Calu3 (cell line): Measurements from ENCODE around the gene TBCA. TPM values are rescaled to one million over a fixed set of nuclear protein-coding genes. Genes with fewer than 3 reads are reported as not detected.

Experiments
- BruUV-seq: library from RNA; stranded (reverse); fragments of 400-500 nt; replicated peaks from 2 replicates; lab custom pipeline; 2021; lab: Mats Ljungman, UMichigan
- CTCF ChIA-PET: fragments of 300-600 bp; sonication (Branson Sonifier 250); formaldehyde crosslinking; loops from one replicate; lab custom pipeline; 2022; ENCODE audit warnings: antibody characterized with exemption; lab: Charles Lee
- DNase-seq: peaks from one replicate; pipeline ENCODE4 v3.0.0; 2022
- H3K27ac Mint-ChIP-seq: one replicate; pipeline ENCODE4 v1.8.0; 2022; ENCODE audit warnings: mixed read lengths; ENCODE audit not compliant: unreplicated experiment
- H3K27me3 Mint-ChIP-seq: one replicate; pipeline ENCODE4 v1.8.0; 2022; ENCODE audit warnings: mixed read lengths; ENCODE audit not compliant: unreplicated experiment
- H3K36me3 Mint-ChIP-seq: one replicate; pipeline ENCODE4 v1.8.0; 2022; ENCODE audit warnings: mild to moderate bottlenecking, moderate library complexity, mixed read lengths; ENCODE audit not compliant: insufficient read depth, unreplicated experiment
- H3K4me1 Mint-ChIP-seq: one replicate; pipeline ENCODE4 v1.8.0; 2022; ENCODE audit warnings: mild to moderate bottlenecking, low read depth, mixed read lengths; ENCODE audit not compliant: unreplicated experiment
- H3K4me3 Mint-ChIP-seq: one replicate; pipeline ENCODE4 v1.8.0; 2022; ENCODE audit warnings: mild to moderate bottlenecking, low read depth, moderate library complexity, mixed read lengths; ENCODE audit not compliant: unreplicated experiment
- H3K9me3 Mint-ChIP-seq: one replicate; pipeline ENCODE4 v1.8.0; 2022; ENCODE audit warnings: low read depth, mixed read lengths; ENCODE audit not compliant: unreplicated experiment
- intact Hi-C: fragments of 100-400 bp; cut with micrococcal nuclease; formaldehyde crosslinking; loops from one replicate; pipeline ENCODE4 v1.10.0; 2022; ENCODE audit not compliant: unreplicated experiment
- total RNA-seq: library from RNA; stranded (reverse); gene quantifications from 2 replicates; pipeline ENCODE4 v1.2.3, GENCODE V29; 2022
- TF ChIP-seq, protein P1 (sequence below): fragments of 200-600 bp; IDR thresholded peaks from one replicate; pipeline ENCODE4 v1.8.0; 2022; ENCODE audit warnings: antibody characterized with exemption; ENCODE audit not compliant: unreplicated experiment

Gene TBCA
- total RNA-seq, 1 experiment from 2014 or later = 310 TPM

DNA sequence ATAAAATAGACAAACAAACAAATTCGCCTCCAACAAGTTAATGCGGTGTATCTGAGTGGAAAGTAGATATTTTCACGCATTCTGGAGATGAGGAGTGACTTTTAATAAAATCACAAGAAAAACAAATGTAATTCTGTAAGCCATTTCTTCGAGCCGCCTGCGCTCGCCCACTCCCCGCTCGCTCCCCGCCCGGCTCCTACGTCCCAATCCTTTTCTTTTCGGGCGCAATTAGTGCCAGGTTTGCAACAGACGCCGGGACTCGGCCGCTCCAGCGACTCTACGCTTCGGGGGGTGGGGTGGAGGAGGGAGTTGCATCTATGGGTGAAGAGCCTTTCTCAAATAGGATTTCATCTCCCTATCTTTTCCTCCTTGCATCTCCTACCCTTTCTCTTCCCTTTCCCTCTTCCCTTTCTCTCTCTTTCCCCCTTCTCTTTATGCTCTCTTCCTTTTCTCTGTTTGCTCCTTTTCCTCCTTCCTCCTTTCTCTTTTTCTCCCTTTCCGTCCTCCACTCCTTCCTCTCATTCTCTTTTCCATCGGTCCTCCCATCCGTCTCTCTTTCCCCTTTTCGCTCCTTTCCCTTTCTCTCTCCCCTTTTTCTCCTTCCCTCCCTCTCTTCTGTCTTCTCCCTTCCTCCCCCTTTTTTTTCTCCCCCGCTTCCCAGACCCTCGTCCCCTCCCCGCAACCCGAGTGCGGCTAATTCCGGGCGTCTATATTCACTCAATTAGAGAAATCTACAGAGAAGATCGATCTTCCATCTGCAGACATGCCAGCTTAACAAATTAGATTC lies 131.6 kb downstream of the TBCA start:
- Mint-ChIP-seq H3K9me3 (no peaks in the 10 kb centered on the region), H3K36me3 (no peaks in the 10 kb centered on the region), H3K4me3 (peak overlapping the region; percentile 49), H3K4me1 (no peaks in the 10 kb centered on the region), H3K27ac (no peak overlapping the region), H3K27me3 (peaks cover 96% of the 10 kb centered on the region)
- no TSS peak for BruUV-seq
- no peak for DNase-seq
- intact Hi-C loops = loop anchor here (10.0 kb wide), 1 partner anchor 360 kb away; no protein-coding TSS in a partner anchor
- TF ChIP-seq, protein P1, sequence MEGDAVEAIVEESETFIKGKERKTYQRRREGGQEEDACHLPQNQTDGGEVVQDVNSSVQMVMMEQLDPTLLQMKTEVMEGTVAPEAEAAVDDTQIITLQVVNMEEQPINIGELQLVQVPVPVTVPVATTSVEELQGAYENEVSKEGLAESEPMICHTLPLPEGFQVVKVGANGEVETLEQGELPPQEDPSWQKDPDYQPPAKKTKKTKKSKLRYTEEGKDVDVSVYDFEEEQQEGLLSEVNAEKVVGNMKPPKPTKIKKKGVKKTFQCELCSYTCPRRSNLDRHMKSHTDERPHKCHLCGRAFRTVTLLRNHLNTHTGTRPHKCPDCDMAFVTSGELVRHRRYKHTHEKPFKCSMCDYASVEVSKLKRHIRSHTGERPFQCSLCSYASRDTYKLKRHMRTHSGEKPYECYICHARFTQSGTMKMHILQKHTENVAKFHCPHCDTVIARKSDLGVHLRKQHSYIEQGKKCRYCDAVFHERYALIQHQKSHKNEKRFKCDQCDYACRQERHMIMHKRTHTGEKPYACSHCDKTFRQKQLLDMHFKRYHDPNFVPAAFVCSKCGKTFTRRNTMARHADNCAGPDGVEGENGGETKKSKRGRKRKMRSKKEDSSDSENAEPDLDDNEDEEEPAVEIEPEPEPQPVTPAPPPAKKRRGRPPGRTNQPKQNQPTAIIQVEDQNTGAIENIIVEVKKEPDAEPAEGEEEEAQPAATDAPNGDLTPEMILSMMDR = no peak
- CTCF ChIA-PET = no interaction called here

DNA sequence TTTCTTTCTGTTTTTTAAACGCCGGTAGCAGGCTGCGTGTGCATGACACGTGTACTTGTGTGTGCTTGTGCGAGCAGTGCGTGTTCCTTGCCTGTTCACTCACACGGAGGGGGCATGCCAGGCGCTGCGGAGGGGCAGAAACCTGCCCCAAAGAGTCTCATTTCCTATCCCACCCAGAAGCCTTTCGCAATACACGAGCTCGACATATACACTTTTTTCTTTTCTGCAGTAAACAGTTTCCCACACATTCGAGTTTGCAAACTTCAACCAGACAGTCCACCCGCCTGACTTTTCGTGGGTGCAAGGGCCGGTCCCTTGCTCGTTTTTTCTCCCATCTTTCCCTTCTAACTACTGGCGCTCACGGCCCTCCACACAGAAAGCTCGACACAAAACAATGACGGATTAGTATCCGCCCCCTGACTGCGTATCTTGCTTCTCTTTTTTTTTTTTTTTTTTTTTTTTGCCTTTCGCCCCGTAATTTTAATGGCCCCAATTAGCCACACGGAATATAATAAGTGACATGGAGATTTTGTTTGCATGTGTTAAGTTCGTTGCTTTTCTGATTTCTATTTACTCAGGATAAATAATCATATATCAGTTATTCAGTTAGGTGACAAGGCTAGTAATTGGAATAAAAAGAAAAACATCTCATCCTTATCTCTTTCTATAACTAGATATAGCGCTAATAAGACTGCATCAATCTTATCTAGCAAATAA lies 132.3 kb downstream of the TBCA start:
- no peak for DNase-seq
- BruUV-seq = no TSS peak
- H3K4me1 Mint-ChIP-seq = no peaks in the 10 kb centered on the region
- peaks cover 92% of the 10 kb centered on the region for H3K27me3 Mint-ChIP-seq
- TF ChIP-seq, protein P1 = no peak
- H3K4me3 Mint-ChIP-seq = no peak overlapping the region
- H3K27ac Mint-ChIP-seq = no peak overlapping the region
- CTCF ChIA-PET = interaction anchor here (0.7 kb wide), 1 partner anchor 22 kb away, joined by 3 read pairs; no protein-coding TSS in a partner anchor
- H3K9me3 Mint-ChIP-seq = no peaks in the 10 kb centered on the region
- intact Hi-C loops = loop anchor here (10.0 kb wide), 1 partner anchor 361 kb away; no protein-coding TSS in a partner anchor
- H3K36me3 Mint-ChIP-seq = no peaks in the 10 kb centered on the region

DNA sequence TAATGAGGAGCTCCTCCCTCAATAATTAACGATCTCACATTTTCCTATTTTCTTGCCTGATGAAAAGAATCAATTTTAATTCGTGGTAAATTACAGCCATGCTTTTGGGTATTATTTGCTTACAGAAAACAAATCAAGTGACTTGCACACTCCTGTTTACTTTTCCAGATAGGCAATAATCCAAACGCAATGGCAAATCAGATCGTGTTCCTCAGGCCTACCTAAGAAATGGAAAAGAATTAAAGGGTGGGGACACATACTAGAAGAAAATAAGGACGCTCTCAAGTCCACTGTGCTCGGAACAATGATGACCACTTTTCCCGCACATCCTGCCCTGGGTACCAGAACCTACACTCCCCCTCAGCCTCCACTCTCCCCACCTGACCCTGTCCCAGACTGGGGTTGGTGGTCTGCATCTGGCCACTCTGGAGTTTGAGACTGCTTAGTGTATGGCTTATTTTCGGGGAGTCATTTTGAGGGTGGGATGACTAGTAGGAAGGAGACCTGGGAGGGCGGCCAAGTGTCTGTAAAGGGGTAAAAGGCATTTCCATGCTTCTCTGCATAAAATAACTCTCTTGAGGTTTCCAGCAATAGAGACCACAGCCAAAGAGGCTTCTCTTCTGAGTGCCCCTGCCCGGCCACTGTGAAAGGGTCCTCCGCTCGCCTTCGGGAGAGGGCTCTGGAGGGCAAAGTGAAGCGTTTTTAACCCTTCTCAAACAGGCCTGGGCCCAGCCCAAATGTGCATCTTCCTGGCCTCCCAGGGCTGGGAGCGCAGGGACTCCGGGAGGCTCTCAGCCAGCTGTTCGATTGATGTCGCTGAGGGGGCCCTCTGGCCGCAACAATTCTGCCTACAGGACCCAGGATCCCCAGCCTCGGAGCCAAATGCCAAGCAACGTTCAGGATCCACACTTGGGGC lies 133.1 kb downstream of the TBCA start:
- Mint-ChIP-seq H3K27ac (no peak overlapping the region), H3K27me3 (peaks cover 89% of the 10 kb centered on the region), H3K36me3 (no peaks in the 10 kb centered on the region), H3K4me1 (no peaks in the 10 kb centered on the region), H3K9me3 (no peaks in the 10 kb centered on the region), H3K4me3 (no peak overlapping the region)
- DNase-seq = no peak
- intact Hi-C loops = loop anchor here (10.0 kb wide), 1 partner anchor 362 kb away; no protein-coding TSS in a partner anchor
- TF ChIP-seq, protein P1 = no peak
- no TSS peak for BruUV-seq
- CTCF ChIA-PET = interaction anchor here (0.7 kb wide), 1 partner anchor 23 kb away, joined by 3 read pairs; no protein-coding TSS in a partner anchor
